ENCODE results near the gene TAX1BP1. TPM values are rescaled to one million over a fixed set of nuclear protein-coding genes. Genes with fewer than 3 reads are reported as not detected.

The TAX1BP1 gene
- total RNA-seq = 100 to 1,000 TPM in 2 of 5 donors, 10 to 100 TPM in 3; 80.2 to 118 (median 90.2) TPM
- 122 TPM for total RNA-seq (2013)
- total RNA-seq = 106 to 183 (median 145) reads per million in 29 experiments

- Mint-ChIP-seq H3K27ac (peak within 1 kb of the TSS; percentile 92 to 95), H3K27me3 (no peaks in the 10 kb centered on the region), H3K4me3 (peak within 1 kb of the TSS; percentile 94 to 99 (median 96)), H3K9me3 (no peaks in the 10 kb centered on the region), H3K36me3 (no peaks in the 10 kb centered on the region), H3K4me1 (peaks cover 41 to 43% (median 43%) of the 10 kb centered on the region in 3 donors)
- peak; percentile 82 to 97 (median 95) for DNase-seq
- H3K9me3 ChIP-seq = no peaks in the 10 kb centered on the region
- H3K4me1 ChIP-seq (ENCODE audit: control insufficient read depth in 1 of 2, extremely low read depth in 1 of 2, insufficient read depth in 2 of 2, low read length in 2 of 2) = peaks cover 13 to 14% of the 10 kb centered on the region in 2 experiments
- no peaks in the 10 kb centered on the region for H3K36me3 ChIP-seq (ENCODE audit: control insufficient read depth in 2 of 2, extremely low read depth in 1 of 2, insufficient read depth in 1 of 2, low read length in 1 of 2)
- ChIA-PET CTCF (interaction anchor here in 1 of 2 donors (1.2 kb wide), 3 partner anchors 11 to 77 kb away, joined by 3 to 5 read pairs (median 3); partner anchors contain the start of gene HIBADH), POLR2A (interaction anchor here (0.6 to 1.0 kb wide), 5 partner anchors 10 to 1489 kb away, joined by 3 to 5 read pairs (median 4); partner anchors contain the start of gene HIBADH (in 1 of the 2))
- peak; percentile 91 to 96 (median 93) for ATAC-seq (replicated peaks in 1 of 4)
- H3K4me3 ChIP-seq (ENCODE audit: control insufficient read depth in 1 of 2, extremely low read depth in 1 of 2, low read length in 1 of 2) = peak within 1 kb of the TSS; percentile 98 to 99
- under 1% methylated on average over 40 of the region's 41 CpGs for WGBS (ENCODE audit: insufficient coverage)
- H3K27ac ChIP-seq (ENCODE audit: low read length) = peak within 1 kb of the TSS; percentile 99
- H3K27me3 ChIP-seq (replicated peaks in 1 of 2; ENCODE audit: control insufficient read depth in 2 of 2, extremely low read depth in 1 of 2, insufficient read depth in 2 of 2, low read length in 1 of 2) = no peaks in the 10 kb centered on the region
Observed at GRCh38 chr7:27739909-27740448, at the start of gene TAX1BP1. Gene TAX1BP1 (plus strand): TSS chr7:27740162. CDS start chr7:27748525, 8,363 bp downstream.

- ChIA-PET CTCF (interaction anchor here in 1 of 2 donors (0.6 kb wide), 1 partner anchor 114 kb away, joined by 4 read pairs; no protein-coding TSS in a partner anchor), POLR2A (interaction anchor here in 1 of 2 donors (0.5 kb wide), 1 partner anchor 1498 kb away, joined by 3 read pairs; no protein-coding TSS in a partner anchor)
- H3K27ac Mint-ChIP-seq = no peak overlapping the region
- ATAC-seq (replicated peaks in 1 of 4) (no peak), DNase-seq (no peak)
- H3K27me3 Mint-ChIP-seq = peaks cover 11 to 18% of the 10 kb centered on the region in 2 donors
- H3K36me3 ChIP-seq (ENCODE audit: control insufficient read depth in 2 of 2, extremely low read depth in 1 of 2, insufficient read depth in 1 of 2, low read length in 1 of 2) = no peaks in the 10 kb centered on the region
- H3K4me1 Mint-ChIP-seq = no peaks in the 10 kb centered on the region
- no peak overlapping the region for H3K4me3 ChIP-seq (ENCODE audit: control insufficient read depth in 1 of 2, extremely low read depth in 1 of 2, low read length in 1 of 2)
- no peak overlapping the region for H3K4me3 Mint-ChIP-seq
- no peaks in the 10 kb centered on the region for H3K36me3 Mint-ChIP-seq
- no peaks in the 10 kb centered on the region for H3K9me3 ChIP-seq
- H3K27ac ChIP-seq (ENCODE audit: low read length) = no peak overlapping the region
- peaks cover 0 to 4% of the 10 kb centered on the region in 2 experiments for H3K27me3 ChIP-seq (replicated peaks in 1 of 2; ENCODE audit: control insufficient read depth in 2 of 2, extremely low read depth in 1 of 2, insufficient read depth in 2 of 2, low read length in 1 of 2)
- no peaks in the 10 kb centered on the region for H3K4me1 ChIP-seq (ENCODE audit: control insufficient read depth in 1 of 2, extremely low read depth in 1 of 2, insufficient read depth in 2 of 2, low read length in 2 of 2)
- H3K9me3 Mint-ChIP-seq = peaks cover 0 to 8% (median 6%) of the 10 kb centered on the region in 3 donors
Observed at GRCh38 chr7:27690649-27691048, 49.3 kb upstream of the TAX1BP1 start.

- CTCF ChIA-PET = no interaction called here
- DNase-seq (no peak), ATAC-seq (replicated peaks in 1 of 4) (no peak)
- Mint-ChIP-seq H3K27me3 (peaks cover 4 to 9% of the 10 kb centered on the region in 2 donors), H3K36me3 (no peaks in the 10 kb centered on the region), H3K27ac (no peak overlapping the region), H3K4me1 (no peaks in the 10 kb centered on the region), H3K4me3 (no peak overlapping the region), H3K9me3 (no peaks in the 10 kb centered on the region)
- POLR2A ChIA-PET = no interaction called here
- Histone ChIP-seq H3K27me3 (replicated peaks in 1 of 2; ENCODE audit: control insufficient read depth in 2 of 2, extremely low read depth in 1 of 2, insufficient read depth in 2 of 2, low read length in 1 of 2) (peaks cover 0 to 4% of the 10 kb centered on the region in 2 experiments), H3K27ac (ENCODE audit: low read length) (no peak overlapping the region), H3K9me3 (no peaks in the 10 kb centered on the region), H3K36me3 (ENCODE audit: control insufficient read depth in 2 of 2, extremely low read depth in 1 of 2, insufficient read depth in 1 of 2, low read length in 1 of 2) (no peaks in the 10 kb centered on the region), H3K4me1 (ENCODE audit: control insufficient read depth in 1 of 2, extremely low read depth in 1 of 2, insufficient read depth in 2 of 2, low read length in 2 of 2) (no peaks in the 10 kb centered on the region), H3K4me3 (ENCODE audit: control insufficient read depth in 1 of 2, extremely low read depth in 1 of 2, low read length in 1 of 2) (no peak overlapping the region)
- 83% methylated on average over 2 of the region's 3 CpGs for WGBS (ENCODE audit: insufficient coverage)
Observed at GRCh38 chr7:27693794-27694193, 46.2 kb upstream of the TAX1BP1 start.

- ChIA-PET POLR2A (no interaction called here), CTCF (no interaction called here)
- Mint-ChIP-seq H3K36me3 (no peaks in the 10 kb centered on the region), H3K27ac (no peak overlapping the region), H3K9me3 (no peaks in the 10 kb centered on the region), H3K4me3 (no peak overlapping the region), H3K4me1 (no peaks in the 10 kb centered on the region), H3K27me3 (peaks cover 2 to 3% of the 10 kb centered on the region in 2 donors)
- no peaks in the 10 kb centered on the region for H3K36me3 ChIP-seq (ENCODE audit: control insufficient read depth in 2 of 2, extremely low read depth in 1 of 2, insufficient read depth in 1 of 2, low read length in 1 of 2)
- DNase-seq (no peak), ATAC-seq (replicated peaks in 1 of 4) (no peak)
- H3K27me3 ChIP-seq (replicated peaks in 1 of 2; ENCODE audit: control insufficient read depth in 2 of 2, extremely low read depth in 1 of 2, insufficient read depth in 2 of 2, low read length in 1 of 2) = peaks cover 0 to 4% of the 10 kb centered on the region in 2 experiments
- H3K9me3 ChIP-seq = no peaks in the 10 kb centered on the region
- no peak overlapping the region for H3K4me3 ChIP-seq (ENCODE audit: control insufficient read depth in 1 of 2, extremely low read depth in 1 of 2, low read length in 1 of 2)
- WGBS (ENCODE audit: insufficient coverage) = 83% methylated on average over 1 of the region's 4 CpGs
- no peak overlapping the region for H3K27ac ChIP-seq (ENCODE audit: low read length)
- H3K4me1 ChIP-seq (ENCODE audit: control insufficient read depth in 1 of 2, extremely low read depth in 1 of 2, insufficient read depth in 2 of 2, low read length in 2 of 2) = no peaks in the 10 kb centered on the region
Observed at GRCh38 chr7:27695096-27695495, 44.9 kb upstream of the TAX1BP1 start.

DNA sequence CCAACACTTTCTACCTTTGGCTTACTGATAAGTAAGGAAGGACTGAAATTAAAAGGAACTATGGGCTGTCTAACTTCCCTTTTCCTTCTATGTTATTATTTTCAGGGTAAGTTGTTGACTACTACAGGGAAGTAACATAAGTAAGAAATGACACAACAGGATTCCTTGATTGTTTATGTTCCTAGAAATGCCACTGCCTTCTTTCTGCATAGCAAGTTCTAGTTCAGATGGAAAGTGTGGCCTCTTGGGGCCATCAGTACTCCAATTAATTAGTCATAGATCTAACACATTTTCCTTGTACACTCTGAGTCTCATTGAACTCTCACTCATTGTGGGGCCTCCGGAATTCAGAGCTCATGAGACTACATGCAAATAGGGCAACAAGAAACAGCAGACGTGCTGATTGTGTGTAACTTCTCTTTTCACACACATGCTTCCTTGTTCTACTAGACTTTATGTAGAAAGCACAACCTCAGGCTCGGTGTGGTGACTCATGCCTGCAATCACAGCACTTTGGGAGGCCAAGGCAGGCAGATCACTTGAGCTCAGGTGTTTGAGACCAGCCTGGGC, 42.0 kb upstream of the TAX1BP1 start:
- ChIA-PET CTCF (no interaction called here), POLR2A (no interaction called here)
- Mint-ChIP-seq H3K27ac (no peak overlapping the region), H3K9me3 (no peaks in the 10 kb centered on the region), H3K4me1 (no peaks in the 10 kb centered on the region), H3K27me3 (peaks cover 11 to 14% of the 10 kb centered on the region in 2 donors), H3K36me3 (no peaks in the 10 kb centered on the region), H3K4me3 (no peak overlapping the region)
- WGBS (ENCODE audit: insufficient coverage) = 53% methylated on average over 2 of the region's 3 CpGs
- DNase-seq (peak in 1 of 35 experiments; percentile 26), ATAC-seq (replicated peaks in 1 of 4) (no peak)
- no peak overlapping the region for H3K27ac ChIP-seq (ENCODE audit: low read length)
- H3K9me3 ChIP-seq = no peaks in the 10 kb centered on the region
- H3K27me3 ChIP-seq (replicated peaks in 1 of 2; ENCODE audit: control insufficient read depth in 2 of 2, extremely low read depth in 1 of 2, insufficient read depth in 2 of 2, low read length in 1 of 2) = no peaks in the 10 kb centered on the region
- no peaks in the 10 kb centered on the region for H3K4me1 ChIP-seq (ENCODE audit: control insufficient read depth in 1 of 2, extremely low read depth in 1 of 2, insufficient read depth in 2 of 2, low read length in 2 of 2)
- H3K4me3 ChIP-seq (ENCODE audit: control insufficient read depth in 1 of 2, extremely low read depth in 1 of 2, low read length in 1 of 2) = no peak overlapping the region
- H3K36me3 ChIP-seq (ENCODE audit: control insufficient read depth in 2 of 2, extremely low read depth in 1 of 2, insufficient read depth in 1 of 2, low read length in 1 of 2) = no peaks in the 10 kb centered on the region

GRCh38 chr7:27699751-27700150, 40.2 kb upstream of the TAX1BP1 start:
- ATAC-seq (replicated peaks in 1 of 4) (no peak), DNase-seq (no peak)
- Histone ChIP-seq H3K4me1 (ENCODE audit: control insufficient read depth in 1 of 2, extremely low read depth in 1 of 2, insufficient read depth in 2 of 2, low read length in 2 of 2) (no peaks in the 10 kb centered on the region), H3K4me3 (ENCODE audit: control insufficient read depth in 1 of 2, extremely low read depth in 1 of 2, low read length in 1 of 2) (no peak overlapping the region), H3K36me3 (ENCODE audit: control insufficient read depth in 2 of 2, extremely low read depth in 1 of 2, insufficient read depth in 1 of 2, low read length in 1 of 2) (no peaks in the 10 kb centered on the region), H3K9me3 (no peaks in the 10 kb centered on the region), H3K27ac (ENCODE audit: low read length) (no peak overlapping the region), H3K27me3 (replicated peaks in 1 of 2; ENCODE audit: control insufficient read depth in 2 of 2, extremely low read depth in 1 of 2, insufficient read depth in 2 of 2, low read length in 1 of 2) (no peaks in the 10 kb centered on the region)
- no peaks in the 10 kb centered on the region for H3K4me1 Mint-ChIP-seq
- no peaks in the 10 kb centered on the region for H3K36me3 Mint-ChIP-seq
- ChIA-PET POLR2A (interaction anchor here in 1 of 2 donors (0.6 kb wide), 1 partner anchor 491 kb away, joined by 15 read pairs; no protein-coding TSS in a partner anchor), CTCF (no interaction called here)
- no peak overlapping the region for H3K27ac Mint-ChIP-seq
- no peaks in the 10 kb centered on the region for H3K9me3 Mint-ChIP-seq
- WGBS (ENCODE audit: insufficient coverage) = no CpG with 5 or more reads among the region's 2 CpGs
- H3K4me3 Mint-ChIP-seq = no peak overlapping the region
- H3K27me3 Mint-ChIP-seq = peaks cover 14 to 16% of the 10 kb centered on the region in 2 donors
